ENCODE results near the gene VPS37D.

Gene VPS37D

GRCh38 chr7:73703757-73704639, 36.4 kb downstream of the VPS37D start:
- no peak overlapping the region for H3K4me2 ChIP-seq (ENCODE audit: low read depth, low read length)

GRCh38 chr7:73704640-73705550, 37.3 kb downstream of the VPS37D start:
- no peaks in the 10 kb centered on the region for H3K4me1 ChIP-seq (ENCODE audit: low read length)

More at GRCh38 chr7:73703757-73704639, 36.4 kb downstream of the VPS37D start:
- H3K9me2 ChIP-seq (replicated peaks; ENCODE audit: insufficient read depth, low read length): no peaks in the 10 kb centered on the region
- no peaks in the 10 kb centered on the region for H3K27me3 ChIP-seq (replicated peaks; ENCODE audit: insufficient read depth, low read length)
- H2AFZ ChIP-seq (ENCODE audit: low read length): no peak overlapping the region
- no peak for DNase-seq
- no peak overlapping the region for H3K4me3 ChIP-seq (ENCODE audit: low read length)
- TF ChIP-seq CTCF (IDR thresholded peaks at IDR 0.05; ENCODE audit: low read length) (no peak), EZH2 (optimal IDR thresholded peaks at IDR 0.05; ENCODE audit: low read depth, low read length) (no peak), EZH2phosphoT487 (IDR thresholded peaks at IDR 0.05; ENCODE audit: low read length) (no peak)
- H3K9ac ChIP-seq (ENCODE audit: low read length): no peak overlapping the region
- H3F3A ChIP-seq (ENCODE audit: insufficient read depth, low read length): no peaks in the 10 kb centered on the region
- no peaks in the 10 kb centered on the region for H3K79me2 ChIP-seq (ENCODE audit: low read length)
- H3K27ac ChIP-seq (ENCODE audit: low read length): no peak overlapping the region
- H4K20me1 ChIP-seq (ENCODE audit: insufficient read depth, low read length): no peaks in the 10 kb centered on the region; the same call in 1 of the 2 replicates
- no peaks in the 10 kb centered on the region for H3K36me3 ChIP-seq (replicated peaks; ENCODE audit: insufficient read depth, low read length)
- H3K9me3 ChIP-seq (replicated peaks; ENCODE audit: insufficient read depth, low read length): no peaks in the 10 kb centered on the region
- H3K4me1 ChIP-seq (ENCODE audit: low read length): no peaks in the 10 kb centered on the region

GRCh38 chr7:73705551-73705920, 37.9 kb downstream of the VPS37D start:
- H3K27ac ChIP-seq (ENCODE audit: low read length): no peak overlapping the region
- no peaks in the 10 kb centered on the region for H3K36me3 ChIP-seq (replicated peaks; ENCODE audit: insufficient read depth, low read length)
- no peaks in the 10 kb centered on the region for H3K79me2 ChIP-seq (ENCODE audit: low read length)
- no peaks in the 10 kb centered on the region; the same call in 1 of the 2 replicates for H4K20me1 ChIP-seq (ENCODE audit: insufficient read depth, low read length)
- H3K9ac ChIP-seq (ENCODE audit: low read length): no peak overlapping the region
- no peak overlapping the region for H2AFZ ChIP-seq (ENCODE audit: low read length)
- no peak overlapping the region for H3K4me3 ChIP-seq (ENCODE audit: low read length)
- no peaks in the 10 kb centered on the region for H3K9me3 ChIP-seq (replicated peaks; ENCODE audit: insufficient read depth, low read length)
- no peaks in the 10 kb centered on the region for H3K27me3 ChIP-seq (replicated peaks; ENCODE audit: insufficient read depth, low read length)
- H3K9me2 ChIP-seq (replicated peaks; ENCODE audit: insufficient read depth, low read length): no peaks in the 10 kb centered on the region
- TF ChIP-seq EZH2 (optimal IDR thresholded peaks at IDR 0.05; ENCODE audit: low read depth, low read length) (no peak), EZH2phosphoT487 (IDR thresholded peaks at IDR 0.05; ENCODE audit: low read length) (no peak), CTCF (IDR thresholded peaks at IDR 0.05; ENCODE audit: low read length) (no peak)
- DNase-seq: no peak
- H3F3A ChIP-seq (ENCODE audit: insufficient read depth, low read length): no peaks in the 10 kb centered on the region
- H3K4me2 ChIP-seq (ENCODE audit: low read depth, low read length): no peak overlapping the region
- H3K4me1 ChIP-seq (ENCODE audit: low read length): no peaks in the 10 kb centered on the region

More at GRCh38 chr7:73704640-73705550, 37.3 kb downstream of the VPS37D start:
- no peak overlapping the region for H3K4me3 ChIP-seq (ENCODE audit: low read length)
- TF ChIP-seq EZH2 (optimal IDR thresholded peaks at IDR 0.05; ENCODE audit: low read depth, low read length) (no peak), CTCF (IDR thresholded peaks at IDR 0.05; ENCODE audit: low read length) (no peak)
- H3K27ac ChIP-seq (ENCODE audit: low read length): no peak overlapping the region
- no peaks in the 10 kb centered on the region for H3K79me2 ChIP-seq (ENCODE audit: low read length)
- no peaks in the 10 kb centered on the region for H3K9me2 ChIP-seq (replicated peaks; ENCODE audit: insufficient read depth, low read length)
- no peak overlapping the region for H3K4me2 ChIP-seq (ENCODE audit: low read depth, low read length)
- no peaks in the 10 kb centered on the region for H3F3A ChIP-seq (ENCODE audit: insufficient read depth, low read length)
- H3K36me3 ChIP-seq (replicated peaks; ENCODE audit: insufficient read depth, low read length): no peaks in the 10 kb centered on the region
- DNase-seq: no peak
- H3K27me3 ChIP-seq (replicated peaks; ENCODE audit: insufficient read depth, low read length): no peaks in the 10 kb centered on the region
- H3K9me3 ChIP-seq (replicated peaks; ENCODE audit: insufficient read depth, low read length): no peaks in the 10 kb centered on the region
- H4K20me1 ChIP-seq (ENCODE audit: insufficient read depth, low read length): no peaks in the 10 kb centered on the region; the same call in 1 of the 2 replicates
- H3K9ac ChIP-seq (ENCODE audit: low read length): no peak overlapping the region
- H2AFZ ChIP-seq (ENCODE audit: low read length): no peak overlapping the region
